ENCODE data around the gene MCFD2.

Gene MCFD2

GRCh38 chr2:46942891-46943626 lies 27.5 kb upstream of the MCFD2 start:
- no peak overlapping the region for H3K18ac ChIP-seq (ENCODE audit: low read length)

GRCh38 chr2:46942143-46942526 lies 26.5 kb upstream of the MCFD2 start:
- H4K8ac ChIP-seq (ENCODE audit: low read depth, low read length): no peak overlapping the region
- H3K4ac ChIP-seq (ENCODE audit: low read length): no peak overlapping the region
- no peak overlapping the region for H2BK12ac ChIP-seq (ENCODE audit: low read length)
- peak overlapping the region; percentile 93 for H3K4me2 ChIP-seq (ENCODE audit: insufficient read depth, low read length, poor library complexity, severe bottlenecking)
- H2BK120ac ChIP-seq (ENCODE audit: low read depth, low read length): no peak overlapping the region
- H3K27me3 ChIP-seq (ENCODE audit: control insufficient read depth in 3 of 3, insufficient read depth in 3 of 3, low read depth in 1 of 3, low read length in 3 of 3): no peaks in the 10 kb centered on the region
- no peak for DNase-seq (ENCODE audit: low spot score)
- H4K91ac ChIP-seq (ENCODE audit: low read depth, low read length, poor library complexity): no peak overlapping the region
- peak overlapping the region; percentile 81 for H3K9ac ChIP-seq (ENCODE audit: low read depth, low read length, poor library complexity)
- peak overlapping the region; percentile 38 for H3K18ac ChIP-seq (ENCODE audit: low read length)
- no peak overlapping the region for H3K14ac ChIP-seq (ENCODE audit: low read length)
- H3K4me1 ChIP-seq (ENCODE audit: control insufficient read depth in 2 of 2, insufficient read depth in 1 of 2, low read depth in 1 of 2, low read length in 2 of 2): peaks cover 3 to 6% of the 10 kb centered on the region in 2 donors
- peak overlapping the region; percentile 95 for H2AFZ ChIP-seq (ENCODE audit: low read length)
- no peak overlapping the region for H2BK15ac ChIP-seq (ENCODE audit: low read length)
- no peak overlapping the region for H3K23ac ChIP-seq (ENCODE audit: low read depth, low read length, poor library complexity)
- no peak overlapping the region for H2BK5ac ChIP-seq (ENCODE audit: low read length)
- H3K36me3 ChIP-seq (replicated peaks in 1 of 2; ENCODE audit: control insufficient read depth in 2 of 2, insufficient read depth in 2 of 2, low read length in 2 of 2): no peaks in the 10 kb centered on the region
- no CpG with 5 or more reads among the region's 10 CpGs for WGBS, 2 donors (ENCODE audit: extremely low coverage in 2 of 2, insufficient read length in 2 of 2, insufficient replicate concordance in 1 of 2)
- H3K4me3 ChIP-seq (ENCODE audit: low read length in 2 of 2): peak overlapping the region; percentile 81 to 89
- no peaks in the 10 kb centered on the region for H3K79me1 ChIP-seq (ENCODE audit: low read depth, low read length)
- no peak overlapping the region for H2AK5ac ChIP-seq (ENCODE audit: low read depth, low read length)
- H3K9me3 ChIP-seq (replicated peaks in 1 of 2; ENCODE audit: control insufficient read depth in 2 of 2, insufficient read depth in 1 of 2, low read depth in 1 of 2, low read length in 2 of 2): no peaks in the 10 kb centered on the region
- no peak overlapping the region for H3K27ac ChIP-seq (replicated peaks; ENCODE audit: low read length)

More at GRCh38 chr2:46942891-46943626, 27.5 kb upstream of the MCFD2 start:
- Histone ChIP-seq H2AK5ac (ENCODE audit: low read depth, low read length) (no peak overlapping the region), H2BK120ac (ENCODE audit: low read depth, low read length) (no peak overlapping the region), H2AFZ (ENCODE audit: low read length) (no peak overlapping the region), H3K9ac (ENCODE audit: low read depth, low read length, poor library complexity) (no peak overlapping the region), H3K4me1 (ENCODE audit: control insufficient read depth in 2 of 2, insufficient read depth in 1 of 2, low read depth in 1 of 2, low read length in 2 of 2) (peaks cover 3 to 6% of the 10 kb centered on the region in 2 donors), H2BK5ac (ENCODE audit: low read length) (no peak overlapping the region), H2BK12ac (ENCODE audit: low read length) (no peak overlapping the region), H3K4me2 (ENCODE audit: insufficient read depth, low read length, poor library complexity, severe bottlenecking) (no peak overlapping the region), H3K23ac (ENCODE audit: low read depth, low read length, poor library complexity) (no peak overlapping the region), H4K91ac (ENCODE audit: low read depth, low read length, poor library complexity) (no peak overlapping the region), H3K79me1 (ENCODE audit: low read depth, low read length) (no peaks in the 10 kb centered on the region), H3K4ac (ENCODE audit: low read length) (no peak overlapping the region), H3K9me3 (replicated peaks in 1 of 2; ENCODE audit: control insufficient read depth in 2 of 2, insufficient read depth in 1 of 2, low read depth in 1 of 2, low read length in 2 of 2) (peaks cover 0 to 3% of the 10 kb centered on the region in 2 donors), H3K27me3 (ENCODE audit: control insufficient read depth in 3 of 3, insufficient read depth in 3 of 3, low read depth in 1 of 3, low read length in 3 of 3) (no peaks in the 10 kb centered on the region), H3K36me3 (replicated peaks in 1 of 2; ENCODE audit: control insufficient read depth in 2 of 2, insufficient read depth in 2 of 2, low read length in 2 of 2) (no peaks in the 10 kb centered on the region), H2BK15ac (ENCODE audit: low read length) (no peak overlapping the region), H4K8ac (ENCODE audit: low read depth, low read length) (no peak overlapping the region), H3K14ac (ENCODE audit: low read length) (no peak overlapping the region), H3K4me3 (ENCODE audit: low read length in 2 of 2) (no peak overlapping the region), H3K27ac (replicated peaks; ENCODE audit: low read length) (no peak overlapping the region)
- no peak for DNase-seq (ENCODE audit: low spot score)
- WGBS, 2 donors (ENCODE audit: extremely low coverage in 2 of 2, insufficient read length in 2 of 2, insufficient replicate concordance in 1 of 2): no CpG with 5 or more reads among the region's 10 CpGs

GRCh38 chr2:46939626-46940359 lies 24.2 kb upstream of the MCFD2 start:
- H3K4ac ChIP-seq (ENCODE audit: low read length): no peak overlapping the region
- peak overlapping the region; percentile 94 for H2AFZ ChIP-seq (ENCODE audit: low read length)
- no peak overlapping the region for H4K8ac ChIP-seq (ENCODE audit: low read depth, low read length)
- H3K18ac ChIP-seq (ENCODE audit: low read length): no peak overlapping the region
- no peak overlapping the region for H2AK5ac ChIP-seq (ENCODE audit: low read depth, low read length)
- no peak overlapping the region for H3K4me3 ChIP-seq (ENCODE audit: low read length in 2 of 2)
- H4K91ac ChIP-seq (ENCODE audit: low read depth, low read length, poor library complexity): no peak overlapping the region
- no peak overlapping the region for H2BK15ac ChIP-seq (ENCODE audit: low read length)
- no peaks in the 10 kb centered on the region for H3K79me1 ChIP-seq (ENCODE audit: low read depth, low read length)
- H2BK5ac ChIP-seq (ENCODE audit: low read length): no peak overlapping the region
- H3K4me1 ChIP-seq (ENCODE audit: control insufficient read depth in 2 of 2, insufficient read depth in 1 of 2, low read depth in 1 of 2, low read length in 2 of 2): peaks cover 3 to 6% of the 10 kb centered on the region in 2 donors
- H2BK12ac ChIP-seq (ENCODE audit: low read length): no peak overlapping the region
- H3K14ac ChIP-seq (ENCODE audit: low read length): no peak overlapping the region
- H3K9me3 ChIP-seq (replicated peaks in 1 of 2; ENCODE audit: control insufficient read depth in 2 of 2, insufficient read depth in 1 of 2, low read depth in 1 of 2, low read length in 2 of 2): no peaks in the 10 kb centered on the region
- no peaks in the 10 kb centered on the region for H3K36me3 ChIP-seq (replicated peaks in 1 of 2; ENCODE audit: control insufficient read depth in 2 of 2, insufficient read depth in 2 of 2, low read length in 2 of 2)
- H3K4me2 ChIP-seq (ENCODE audit: insufficient read depth, low read length, poor library complexity, severe bottlenecking): no peak overlapping the region
- no peak overlapping the region for H3K23ac ChIP-seq (ENCODE audit: low read depth, low read length, poor library complexity)
- WGBS, 2 donors (ENCODE audit: extremely low coverage in 2 of 2, insufficient read length in 2 of 2, insufficient replicate concordance in 1 of 2): no CpG with 5 or more reads among the region's 13 CpGs
- no peak overlapping the region for H2BK120ac ChIP-seq (ENCODE audit: low read depth, low read length)
- H3K27me3 ChIP-seq (ENCODE audit: control insufficient read depth in 3 of 3, insufficient read depth in 3 of 3, low read depth in 1 of 3, low read length in 3 of 3): no peaks in the 10 kb centered on the region
- H3K27ac ChIP-seq (replicated peaks; ENCODE audit: low read length): no peak overlapping the region
- no peak for DNase-seq (ENCODE audit: low spot score)
- no peak overlapping the region for H3K9ac ChIP-seq (ENCODE audit: low read depth, low read length, poor library complexity)

- peaks cover 3 to 6% of the 10 kb centered on the region in 2 donors for H3K4me1 ChIP-seq (ENCODE audit: control insufficient read depth in 2 of 2, insufficient read depth in 1 of 2, low read depth in 1 of 2, low read length in 2 of 2)
- no peak overlapping the region for H3K23ac ChIP-seq (ENCODE audit: low read depth, low read length, poor library complexity)
- H3K18ac ChIP-seq (ENCODE audit: low read length): no peak overlapping the region
- H4K91ac ChIP-seq (ENCODE audit: low read depth, low read length, poor library complexity): no peak overlapping the region
- H3K9ac ChIP-seq (ENCODE audit: low read depth, low read length, poor library complexity): no peak overlapping the region
- H3K4me2 ChIP-seq (ENCODE audit: insufficient read depth, low read length, poor library complexity, severe bottlenecking): no peak overlapping the region
- no peak overlapping the region for H4K8ac ChIP-seq (ENCODE audit: low read depth, low read length)
- WGBS, 2 donors (ENCODE audit: extremely low coverage in 2 of 2, insufficient read length in 2 of 2, insufficient replicate concordance in 1 of 2): no CpG with 5 or more reads among the region's 4 CpGs
- no peak for DNase-seq (ENCODE audit: low spot score)
- no peaks in the 10 kb centered on the region for H3K79me1 ChIP-seq (ENCODE audit: low read depth, low read length)
- H2AFZ ChIP-seq (ENCODE audit: low read length): no peak overlapping the region
- H3K27me3 ChIP-seq (ENCODE audit: control insufficient read depth in 3 of 3, insufficient read depth in 3 of 3, low read depth in 1 of 3, low read length in 3 of 3): no peaks in the 10 kb centered on the region
- no peak overlapping the region for H3K4me3 ChIP-seq (ENCODE audit: low read length in 2 of 2)
- H3K4ac ChIP-seq (ENCODE audit: low read length): no peak overlapping the region
- H3K27ac ChIP-seq (replicated peaks; ENCODE audit: low read length): no peak overlapping the region
- H3K14ac ChIP-seq (ENCODE audit: low read length): no peak overlapping the region
- no peak overlapping the region for H2AK5ac ChIP-seq (ENCODE audit: low read depth, low read length)
- no peaks in the 10 kb centered on the region for H3K9me3 ChIP-seq (replicated peaks in 1 of 2; ENCODE audit: control insufficient read depth in 2 of 2, insufficient read depth in 1 of 2, low read depth in 1 of 2, low read length in 2 of 2)
- no peak overlapping the region for H2BK120ac ChIP-seq (ENCODE audit: low read depth, low read length)
- no peaks in the 10 kb centered on the region for H3K36me3 ChIP-seq (replicated peaks in 1 of 2; ENCODE audit: control insufficient read depth in 2 of 2, insufficient read depth in 2 of 2, low read length in 2 of 2)
- H2BK15ac ChIP-seq (ENCODE audit: low read length): no peak overlapping the region
- H2BK5ac ChIP-seq (ENCODE audit: low read length): no peak overlapping the region
- no peak overlapping the region for H2BK12ac ChIP-seq (ENCODE audit: low read length)
Observed at GRCh38 chr2:46937471-46937901, 21.9 kb upstream of the MCFD2 start.

Data from neuronal stem cell (in vitro differentiated cells).